GM21423 (cell line): ENCODE results near the gene GCNT4.

ENCODE experiments used
- ATAC-seq: cut with Tn5 transposase; IDR thresholded peaks from one replicate; pipeline ENCODE4 v1.9.1; 2021; ENCODE audit warnings: mild to moderate bottlenecking, moderate library complexity; ENCODE audit not compliant: unreplicated experiment

GCNT4 gene

GRCh38 chr5:75018805-75019587, 33.4 kb downstream of the GCNT4 start:
- no peak for ATAC-seq

- ATAC-seq: no peak
These were observed 34.4 kb downstream of the GCNT4 start for GRCh38 chr5:75017971-75018370.

- ATAC-seq: no peak
These were observed 35.5 kb downstream of the GCNT4 start for GRCh38 chr5:75016896-75017295.

- ATAC-seq: no peak
These were observed 39.6 kb downstream of the GCNT4 start for GRCh38 chr5:75012748-75013147.

- ATAC-seq: no peak
These were observed 41.5 kb downstream of the GCNT4 start for GRCh38 chr5:75010838-75011237.

GRCh38 chr5:75009556-75010345, 42.6 kb downstream of the GCNT4 start:
- no peak for ATAC-seq

GRCh38 chr5:75006865-75007822, 45.2 kb downstream of the GCNT4 start:
- ATAC-seq: no peak

- no peak for ATAC-seq
These were observed 46.8 kb downstream of the GCNT4 start for GRCh38 chr5:75005561-75005960.
